Adrenal gland (tissue), 5 donors: ENCODE measurements around the gene PFKP.

ENCODE experiments used
- CTCF ChIP-seq, 6 experiments: fragments of 450-650 bp in 4 of 6; fragments of 200-600 bp in 2 of 6; sonication (generic) in 1 of 6; IDR thresholded peaks; 1 replicate in 5 of 6; 2 replicates in 1 of 6; pipeline versions ENCODE4 v1.5.1 to v1.8.0; 2016 to 2021; ENCODE audit warnings: antibody characterized with exemption in 6 of 6, mild to moderate bottlenecking in 2 of 6, moderate library complexity in 1 of 6
- POLR2A ChIP-seq, 2 donors: fragments of 450-650 bp; IDR thresholded peaks; one replicate each; pipeline ENCODE4 v1.6.1; 2017; ENCODE audit warnings: antibody characterized with exemption in 2 of 2, mild to moderate bottlenecking in 2 of 2, moderate library complexity in 1 of 2
- donor health status: DM: no; HTN: no; CAD: no.

- no peak for TF ChIP-seq CTCF (IDR thresholded peaks at IDR 0.05)
- TF ChIP-seq POLR2A (IDR thresholded peaks at IDR 0.05): no peak
Measured at GRCh38 chr10:3128379-3129130, 61.2 kb downstream of the PFKP start.
